ENCODE measurements around the gene AP4E1. TPM values are rescaled to one million over a fixed set of nuclear protein-coding genes. Genes with fewer than 3 reads are reported as not detected.
"Not testable (repeated sequence)": the region's sequence is repeated elsewhere in the genome, so short reads cannot be mapped to it uniquely, and the experiment has no call there.

AP4E1 gene
- 13.5 and 13.6 TPM in 2 replicates for total RNA-seq

DNA sequence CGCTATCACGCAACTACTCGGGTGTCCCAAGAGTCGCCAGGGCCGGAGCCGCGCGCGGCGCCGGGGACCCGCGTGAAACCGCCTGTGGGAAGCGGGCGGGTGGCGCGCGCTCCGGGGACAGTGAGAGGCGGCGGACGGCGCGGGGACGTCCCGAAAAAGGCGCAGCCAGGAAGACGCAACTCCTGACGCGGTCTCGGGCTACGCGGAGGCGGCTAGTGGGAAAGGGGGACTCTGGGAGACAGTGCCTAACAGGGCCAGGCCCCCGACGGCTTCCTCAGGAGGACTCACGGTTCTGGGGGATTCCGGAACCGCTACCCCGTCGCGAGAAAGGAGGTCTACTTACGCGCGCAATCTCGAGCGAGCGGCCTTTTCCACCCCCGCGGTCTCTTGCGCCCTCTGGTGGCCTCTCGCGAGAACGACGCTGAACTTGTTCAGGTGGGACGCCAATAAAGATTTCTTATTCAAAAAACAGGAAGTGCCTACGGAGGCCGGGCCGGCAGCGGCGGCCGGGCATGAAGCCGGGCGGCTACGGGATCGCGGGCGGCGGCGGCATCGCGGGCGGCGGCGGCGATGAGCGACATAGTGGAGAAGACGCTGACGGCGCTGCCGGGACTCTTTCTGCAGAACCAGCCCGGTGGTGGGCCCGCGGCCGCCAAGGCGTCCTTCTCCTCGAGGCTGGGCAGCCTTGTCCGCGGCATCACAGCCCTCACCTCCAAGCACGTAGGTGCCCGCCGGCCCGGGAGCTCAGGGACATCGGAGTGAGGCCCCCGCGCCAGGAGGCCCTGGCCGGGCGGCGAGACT is at the start of gene AP4E1:
TSS of gene AP4E1 (plus strand) at position 475 of the 801 bp plus-strand sequence. CDS start at position 571, 96 bp downstream.
- intact Hi-C loops (cut with micrococcal nuclease) = loop anchor here (2.0 to 10.0 kb wide), 4 partner anchors 484 to 1754 kb away; partner anchors contain the start of genes COPS2, DTWD1, FAM227B and SLC27A2

GRCh38 chr15:50860824-50861223 is 47.7 kb upstream of the AP4E1 start:
- intact Hi-C loops (cut with micrococcal nuclease) = no loop called here

GRCh38 chr15:50862553-50862952 is 45.9 kb upstream of the AP4E1 start:
- intact Hi-C loops (cut with micrococcal nuclease) = no loop called here

DNA sequence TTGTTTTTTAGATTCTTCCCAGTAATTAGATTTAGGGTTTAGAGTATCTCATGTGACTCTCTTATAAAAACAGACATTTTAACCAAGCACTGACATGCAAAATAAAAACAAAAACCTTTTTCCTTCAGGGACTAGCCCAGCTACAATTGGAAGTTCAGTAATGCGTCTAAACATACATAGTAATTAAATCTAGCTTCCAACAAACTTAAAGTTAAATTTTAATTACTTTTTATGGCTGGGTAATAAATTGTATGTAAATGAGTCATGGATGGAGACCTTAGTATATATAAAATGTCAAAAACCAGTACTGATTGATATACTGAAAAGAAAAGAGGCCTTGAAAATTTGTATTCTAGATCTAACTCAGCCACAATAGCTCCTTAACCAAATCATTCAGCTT is 43.6 kb upstream of the AP4E1 start:
- intact Hi-C loops (cut with micrococcal nuclease) = no loop called here

DNA sequence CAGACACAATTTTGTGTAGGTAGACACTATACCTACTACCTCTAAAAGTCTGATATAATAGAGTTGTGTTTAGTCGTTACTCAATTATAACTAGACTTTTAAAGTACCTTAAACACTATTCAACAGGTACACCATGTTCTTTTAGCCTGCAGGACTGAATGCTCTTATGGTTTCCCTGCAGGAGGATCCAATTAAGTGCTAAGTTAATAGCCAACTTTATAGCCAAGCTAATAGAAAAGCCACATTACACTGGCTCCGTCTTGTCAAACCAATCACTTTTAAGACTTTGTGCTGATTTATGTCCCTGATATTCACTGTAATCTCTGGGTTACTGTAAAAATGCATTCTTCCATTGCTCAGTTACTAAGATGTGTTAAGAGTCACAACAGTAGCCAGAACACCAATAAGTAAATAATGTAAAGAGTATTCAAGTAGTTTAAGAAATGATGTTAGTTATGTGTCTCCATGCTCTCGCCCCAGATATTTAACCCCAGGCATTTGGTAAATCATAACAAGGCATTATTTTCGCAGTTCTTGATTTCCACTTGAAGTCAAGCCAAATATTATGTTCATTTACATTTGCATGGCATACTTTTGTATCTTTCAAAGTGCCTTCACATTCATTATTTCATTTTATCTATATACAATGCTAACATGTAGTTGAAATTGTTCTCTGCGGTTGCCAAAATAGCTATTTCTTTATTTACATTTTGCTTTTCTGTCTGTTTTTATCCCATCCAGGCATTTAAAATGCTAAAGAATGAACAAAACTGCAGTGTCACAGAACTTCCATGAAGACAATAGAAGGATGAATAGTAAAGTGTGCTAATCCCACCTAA is 42.7 kb upstream of the AP4E1 start:
- intact Hi-C loops (cut with micrococcal nuclease) = no loop called here

DNA sequence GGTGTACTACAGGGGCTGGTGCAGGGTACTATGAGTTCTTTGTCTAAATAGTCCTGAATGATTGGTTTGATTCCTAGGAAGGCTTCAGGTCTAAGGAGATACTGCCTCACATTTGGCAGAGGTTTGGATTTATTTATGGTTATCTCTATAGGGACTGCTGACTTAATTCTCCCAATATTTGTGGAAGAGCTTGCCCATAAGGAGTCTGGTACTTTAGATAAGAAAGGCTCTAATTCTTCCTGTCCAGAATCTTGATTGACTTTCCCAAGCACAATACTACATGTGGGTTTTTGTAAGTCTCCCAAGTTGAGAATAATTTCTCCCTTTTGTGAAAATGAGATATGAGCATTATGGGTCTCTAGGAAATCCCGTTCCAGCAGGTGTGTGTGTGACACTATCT is 36.7 kb upstream of the AP4E1 start:
- intact Hi-C loops (cut with micrococcal nuclease) = no loop called here

GRCh38 chr15:50872832-50873426 is 35.6 kb upstream of the AP4E1 start:
- intact Hi-C loops (cut with micrococcal nuclease) = no loop called here

DNA sequence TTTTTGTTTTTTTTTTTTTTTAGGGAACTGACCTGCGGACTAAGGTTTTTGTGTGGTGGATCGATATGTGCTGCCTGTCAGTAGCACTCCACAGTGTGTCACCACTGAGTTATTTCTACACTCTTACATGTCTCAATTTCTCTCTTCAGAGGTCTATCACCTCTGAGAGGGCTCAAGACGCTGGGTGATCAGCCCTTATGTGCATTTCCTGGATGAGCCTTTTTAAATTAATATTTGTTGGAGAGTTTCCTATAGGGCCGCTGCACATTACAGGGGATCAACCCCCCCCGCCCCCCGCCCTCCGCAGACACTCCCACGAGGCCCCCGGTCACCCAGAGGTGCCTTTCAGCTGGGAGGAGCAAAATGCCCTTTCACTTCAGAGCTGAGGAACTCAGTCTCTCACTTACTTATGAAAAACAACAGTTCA is 34.5 kb upstream of the AP4E1 start:
- intact Hi-C loops (cut with micrococcal nuclease) = no loop called here

GRCh38 chr15:50875238-50875637 is 33.2 kb upstream of the AP4E1 start:
- intact Hi-C loops (cut with micrococcal nuclease) = not testable (repeated sequence)

DNA sequence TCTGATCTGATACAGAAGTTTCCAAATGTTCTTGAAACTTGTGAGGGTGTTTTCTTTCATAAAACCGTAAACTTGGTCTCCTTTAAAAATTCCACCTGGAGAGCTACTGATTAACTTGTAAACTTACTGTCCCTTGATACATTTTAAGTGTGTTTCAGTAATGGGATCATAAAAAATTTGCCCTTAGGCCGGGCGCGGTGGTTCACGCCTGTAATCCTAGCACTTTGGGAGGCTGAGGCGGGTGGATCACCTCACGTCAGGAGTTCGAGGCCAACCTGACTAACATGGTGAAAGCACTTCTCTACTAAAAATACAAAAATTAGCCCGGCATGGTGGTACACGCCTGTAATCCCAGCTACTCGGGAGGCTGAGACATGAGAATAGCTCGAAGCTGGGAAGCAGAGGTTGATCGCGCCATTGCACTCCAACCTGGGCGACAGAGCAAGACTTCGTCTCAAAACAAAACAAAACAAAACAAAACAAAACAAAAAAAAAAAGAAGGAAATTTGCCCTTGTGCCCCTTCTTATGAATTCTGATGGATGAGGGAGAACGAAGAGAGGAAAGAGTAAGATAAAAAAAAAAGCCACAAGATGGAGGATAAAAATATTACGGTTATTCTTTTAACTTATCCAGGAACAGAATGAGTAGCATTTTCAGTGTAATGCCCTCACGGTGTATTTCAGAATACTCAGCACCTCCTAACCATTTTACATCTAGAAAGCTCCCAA is 32.1 kb upstream of the AP4E1 start:
- intact Hi-C loops (cut with micrococcal nuclease) = loop anchor here (2.0 kb wide), 1 partner anchor 202 kb away; no protein-coding TSS in a partner anchor

- intact Hi-C loops (cut with micrococcal nuclease) = loop anchor here (2.0 kb wide), 1 partner anchor 202 kb away; no protein-coding TSS in a partner anchor
Measured at GRCh38 chr15:50876989-50877360, 31.5 kb upstream of the AP4E1 start.

GRCh38 chr15:50879016-50879617 is 29.4 kb upstream of the AP4E1 start:
- intact Hi-C loops (cut with micrococcal nuclease) = no loop called here

- intact Hi-C loops (cut with micrococcal nuclease) = loop anchor here (1.0 kb wide), 2 partner anchors 27 to 115 kb away; partner anchors contain the start of gene SPPL2A
Measured at GRCh38 chr15:50880206-50880605, 28.3 kb upstream of the AP4E1 start.

GRCh38 chr15:50880651-50881114 is 27.8 kb upstream of the AP4E1 start:
- intact Hi-C loops (cut with micrococcal nuclease) = loop anchor here (1.0 kb wide), 2 partner anchors 27 to 115 kb away; partner anchors contain the start of gene SPPL2A

DNA sequence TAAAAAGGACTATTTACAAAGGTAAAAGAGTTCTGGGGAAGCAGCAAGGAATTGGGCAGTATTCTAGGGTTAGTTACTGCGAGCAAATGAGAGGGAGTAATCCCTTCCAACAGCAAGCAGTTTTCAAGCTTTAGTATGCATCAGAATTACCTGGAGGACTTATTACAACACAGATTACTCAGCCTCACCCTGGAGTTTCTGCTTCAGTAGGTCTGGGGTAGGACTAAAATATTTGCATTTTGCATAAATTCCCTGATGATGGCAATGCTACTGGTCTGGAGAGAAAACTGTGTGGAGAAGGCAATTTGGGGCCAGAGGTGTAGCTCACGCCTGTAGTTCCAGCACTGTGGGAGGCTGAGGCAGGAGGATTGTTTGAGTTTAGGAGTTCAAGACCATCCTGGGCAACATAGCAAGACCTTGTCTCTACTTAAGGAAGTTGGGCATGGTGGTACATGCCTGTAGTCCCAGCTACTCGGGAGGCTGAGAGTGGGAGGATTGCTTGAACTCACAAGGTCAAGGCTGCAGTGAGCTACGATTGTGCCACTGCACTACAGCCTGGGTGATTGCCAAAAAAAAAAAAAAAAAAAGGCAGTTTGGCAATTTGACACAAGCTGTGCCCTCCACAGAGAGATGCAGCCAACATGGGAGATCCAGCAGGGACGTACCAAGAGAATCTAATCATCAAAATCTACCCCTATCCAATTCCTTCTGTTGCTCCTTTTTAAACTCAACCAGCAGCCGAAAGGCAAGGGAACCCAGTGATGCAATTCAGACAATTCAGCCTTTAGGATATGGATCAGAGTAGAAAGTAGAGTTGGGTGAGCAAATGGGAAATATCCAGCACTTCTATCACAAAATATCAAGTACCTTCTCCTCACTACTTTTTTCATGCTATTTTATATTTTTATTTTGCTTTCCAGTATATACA is 27.1 kb upstream of the AP4E1 start:
- intact Hi-C loops (cut with micrococcal nuclease) = no loop called here

DNA sequence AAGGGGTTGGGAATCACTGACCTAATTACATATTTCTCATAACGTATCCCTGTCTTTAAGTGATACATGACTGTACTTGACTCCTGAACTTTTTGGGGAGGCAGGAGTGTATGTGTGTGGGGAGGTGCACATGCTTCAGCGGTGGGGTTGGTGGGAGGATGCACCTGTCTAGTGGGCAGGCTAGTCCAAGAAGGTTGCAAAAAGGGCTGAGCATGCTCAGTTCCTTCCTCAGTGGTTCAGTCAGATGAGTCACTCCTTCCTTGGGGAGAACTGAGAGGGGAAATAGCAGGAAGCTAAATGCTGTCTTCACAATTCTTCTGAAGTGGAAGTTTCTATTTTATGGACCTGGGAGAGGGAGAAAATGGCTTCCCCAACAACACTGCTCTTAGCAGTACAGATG is 24.6 kb upstream of the AP4E1 start:
- intact Hi-C loops (cut with micrococcal nuclease) = loop anchor here (2.0 kb wide), 1 partner anchor 529 kb away; the partner anchor contains the start of gene GABPB1

- intact Hi-C loops (cut with micrococcal nuclease) = loop anchor here (2.0 kb wide), 1 partner anchor 530 kb away; the partner anchor contains the start of gene GABPB1
Measured at GRCh38 chr15:50884540-50884939, 23.9 kb upstream of the AP4E1 start.

- intact Hi-C loops (cut with micrococcal nuclease) = loop anchor here (1.0 to 2.0 kb wide), 3 partner anchors 21 to 211 kb away; partner anchors contain the start of gene SPPL2A
Measured at GRCh38 chr15:50886139-50886467, 22.4 kb upstream of the AP4E1 start.
